Measurements from ENCODE around the gene ACAD11. TPM values are rescaled to one million over a fixed set of nuclear protein-coding genes. Genes with fewer than 3 reads are reported as not detected.

Gene ACAD11, protein sequence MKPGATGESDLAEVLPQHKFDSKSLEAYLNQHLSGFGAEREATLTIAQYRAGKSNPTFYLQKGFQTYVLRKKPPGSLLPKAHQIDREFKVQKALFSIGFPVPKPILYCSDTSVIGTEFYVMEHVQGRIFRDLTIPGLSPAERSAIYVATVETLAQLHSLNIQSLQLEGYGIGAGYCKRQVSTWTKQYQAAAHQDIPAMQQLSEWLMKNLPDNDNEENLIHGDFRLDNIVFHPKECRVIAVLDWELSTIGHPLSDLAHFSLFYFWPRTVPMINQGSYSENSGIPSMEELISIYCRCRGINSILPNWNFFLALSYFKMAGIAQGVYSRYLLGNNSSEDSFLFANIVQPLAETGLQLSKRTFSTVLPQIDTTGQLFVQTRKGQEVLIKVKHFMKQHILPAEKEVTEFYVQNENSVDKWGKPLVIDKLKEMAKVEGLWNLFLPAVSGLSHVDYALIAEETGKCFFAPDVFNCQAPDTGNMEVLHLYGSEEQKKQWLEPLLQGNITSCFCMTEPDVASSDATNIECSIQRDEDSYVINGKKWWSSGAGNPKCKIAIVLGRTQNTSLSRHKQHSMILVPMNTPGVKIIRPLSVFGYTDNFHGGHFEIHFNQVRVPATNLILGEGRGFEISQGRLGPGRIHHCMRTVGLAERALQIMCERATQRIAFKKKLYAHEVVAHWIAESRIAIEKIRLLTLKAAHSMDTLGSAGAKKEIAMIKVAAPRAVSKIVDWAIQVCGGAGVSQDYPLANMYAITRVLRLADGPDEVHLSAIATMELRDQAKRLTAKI
- 31.0 and 50.5 TPM in 2 replicates for total RNA-seq

DNA sequence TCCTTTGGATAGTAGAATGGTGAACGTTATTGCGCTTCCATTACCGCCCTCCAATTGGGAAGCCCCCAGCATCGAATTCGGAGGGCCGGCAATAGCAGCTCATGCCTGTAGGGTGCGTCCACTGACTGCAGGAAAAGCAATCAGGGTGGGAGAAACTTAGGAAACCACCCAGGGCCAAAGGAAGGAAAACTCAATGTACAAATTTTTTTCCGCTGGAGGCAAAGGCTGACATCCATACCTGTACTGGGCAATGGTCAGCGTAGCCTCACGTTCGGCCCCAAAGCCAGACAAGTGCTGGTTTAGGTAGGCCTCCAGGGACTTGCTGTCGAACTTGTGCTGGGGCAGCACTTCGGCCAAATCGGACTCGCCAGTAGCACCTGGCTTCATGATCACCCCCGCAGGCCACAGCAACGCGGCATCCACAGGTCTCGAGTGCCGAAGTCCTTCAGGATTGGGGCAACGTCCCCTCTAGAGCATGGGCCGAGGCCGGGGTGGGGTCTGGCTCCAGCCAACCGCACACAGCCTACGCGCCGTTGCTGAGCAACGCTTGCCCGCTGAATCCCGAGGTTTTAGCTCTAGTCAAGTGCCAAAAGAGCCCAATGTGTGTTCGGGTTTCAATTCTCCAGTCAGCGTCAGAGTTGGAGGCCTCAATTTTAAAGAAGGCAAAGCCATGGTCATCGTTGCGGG lies at the start of gene ACAD11:
ACAD11 (minus strand) TSS at position 445 of the 687 bp plus-strand sequence; CDS start at position 387, 58 bp downstream.

GRCh38 chr3:132660052-132660810 lies 622 bp upstream of the ACAD11 start, which contains the start of gene UBA5:
Gene UBA5 (plus strand): TSS chr3:132660329. CDS start chr3:132660538, 209 bp downstream.

GRCh38 chr3:132596816-132597433 lies 62.7 kb downstream of the ACAD11 start, which contains the start of gene ACKR4:
Gene ACKR4 (plus strand): TSS chr3:132597270. CDS start chr3:132600398, 3,128 bp downstream.

Other genes starting within 250 kb of the ACAD11 start
- 96.3 and 103 TPM in 2 replicates for gene DNAJC13, start 242.3 kb downstream of the ACAD11 start, total RNA-seq
- gene ACKR4, start 62.5 kb downstream of the ACAD11 start, total RNA-seq = 3.7 and 5.3 TPM in 2 replicates
- gene UBA5, start 520 bp upstream of the ACAD11 start, total RNA-seq = 39.9 and 42.9 TPM in 2 replicates
- 46.3 and 62.0 TPM in 2 replicates for gene NPHP3, start 62.6 kb upstream of the ACAD11 start, total RNA-seq

Measured in articular chondrocyte of knee joint (primary cell).